ENCODE data around the gene STAMBP.

Gene STAMBP

GRCh38 chr2:73823416-73823815 is 5.3 kb upstream of the STAMBP start:
- H3F3A ChIP-seq (ENCODE audit: control insufficient read depth, insufficient read depth), result no peaks in the 10 kb centered on the region
- no peaks in the 10 kb centered on the region for H3K9me2 ChIP-seq (replicated peaks; ENCODE audit: control insufficient read depth, low read length)
- no peaks in the 10 kb centered on the region for H3K27me3 ChIP-seq (ENCODE audit: control insufficient read depth, low read length)
- no peak overlapping the region for H3K4me2 ChIP-seq (ENCODE audit: low read length)
- H3K4me3 ChIP-seq (ENCODE audit: low read length), result no peak overlapping the region
- no peaks in the 10 kb centered on the region for H3K9me3 ChIP-seq (ENCODE audit: control insufficient read depth, insufficient read depth, low read length)
- H3K79me2 ChIP-seq (ENCODE audit: control insufficient read depth, low read length), result peaks cover 4% of the 10 kb centered on the region
- H3K27ac ChIP-seq (ENCODE audit: low read depth, low read length), result no peak overlapping the region
- TF ChIP-seq EZH2phosphoT487 (IDR thresholded peaks at IDR 0.05; ENCODE audit: borderline replicate concordance, low read length) (no peak), CTCF (IDR thresholded peaks at IDR 0.05; ENCODE audit: low read depth, low read length, poor library complexity, severe bottlenecking) (no peak)
- peaks cover 24% of the 10 kb centered on the region for H3K4me1 ChIP-seq (ENCODE audit: control insufficient read depth, low read length)
- H4K20me1 ChIP-seq (ENCODE audit: control insufficient read depth, insufficient read depth, low read depth, low read length), result no peaks in the 10 kb centered on the region
- no peaks in the 10 kb centered on the region for H3K36me3 ChIP-seq (ENCODE audit: control insufficient read depth, low read length)

GRCh38 chr2:73823916-73824523 is 4.7 kb upstream of the STAMBP start:
- H3K27ac ChIP-seq (ENCODE audit: low read depth, low read length), result no peak overlapping the region
- no peaks in the 10 kb centered on the region for H3K27me3 ChIP-seq (ENCODE audit: control insufficient read depth, low read length)
- no peaks in the 10 kb centered on the region for H3K9me3 ChIP-seq (ENCODE audit: control insufficient read depth, insufficient read depth, low read length)
- H4K20me1 ChIP-seq (ENCODE audit: control insufficient read depth, insufficient read depth, low read depth, low read length), result no peaks in the 10 kb centered on the region
- peak; percentile 68 for TF ChIP-seq CTCF (IDR thresholded peaks at IDR 0.05; ENCODE audit: low read depth, low read length, poor library complexity, severe bottlenecking)
- TF ChIP-seq EZH2phosphoT487 (IDR thresholded peaks at IDR 0.05; ENCODE audit: borderline replicate concordance, low read length), result no peak
- H3K79me2 ChIP-seq (ENCODE audit: control insufficient read depth, low read length), result peaks cover 9% of the 10 kb centered on the region
- no peak overlapping the region for H3K4me3 ChIP-seq (ENCODE audit: low read length)
- H3K36me3 ChIP-seq (ENCODE audit: control insufficient read depth, low read length), result no peaks in the 10 kb centered on the region
- peaks cover 24% of the 10 kb centered on the region for H3K4me1 ChIP-seq (ENCODE audit: control insufficient read depth, low read length)
- H3F3A ChIP-seq (ENCODE audit: control insufficient read depth, insufficient read depth), result no peaks in the 10 kb centered on the region
- H3K4me2 ChIP-seq (ENCODE audit: low read length), result no peak overlapping the region
- no peaks in the 10 kb centered on the region for H3K9me2 ChIP-seq (replicated peaks; ENCODE audit: control insufficient read depth, low read length)

GRCh38 chr2:73825408-73825807 is 3.4 kb upstream of the STAMBP start:
- peaks cover 23% of the 10 kb centered on the region for H3K79me2 ChIP-seq (ENCODE audit: control insufficient read depth, low read length)
- no peaks in the 10 kb centered on the region for H4K20me1 ChIP-seq (ENCODE audit: control insufficient read depth, insufficient read depth, low read depth, low read length)
- no peaks in the 10 kb centered on the region for H3K9me2 ChIP-seq (replicated peaks; ENCODE audit: control insufficient read depth, low read length)
- H3K27ac ChIP-seq (ENCODE audit: low read depth, low read length), result no peak overlapping the region
- H3F3A ChIP-seq (ENCODE audit: control insufficient read depth, insufficient read depth), result no peaks in the 10 kb centered on the region
- no peak for TF ChIP-seq EZH2phosphoT487 (IDR thresholded peaks at IDR 0.05; ENCODE audit: borderline replicate concordance, low read length)
- TF ChIP-seq CTCF (IDR thresholded peaks at IDR 0.05; ENCODE audit: low read depth, low read length, poor library complexity, severe bottlenecking), result no peak
- H3K4me1 ChIP-seq (ENCODE audit: control insufficient read depth, low read length), result peaks cover 34% of the 10 kb centered on the region
- H3K9me3 ChIP-seq (ENCODE audit: control insufficient read depth, insufficient read depth, low read length), result no peaks in the 10 kb centered on the region
- H3K4me3 ChIP-seq (ENCODE audit: low read length), result no peak overlapping the region
- H3K36me3 ChIP-seq (ENCODE audit: control insufficient read depth, low read length), result peaks cover under 1% of the 10 kb centered on the region; the same call in 1 of the 2 replicates
- H3K4me2 ChIP-seq (ENCODE audit: low read length), result no peak overlapping the region
- no peaks in the 10 kb centered on the region for H3K27me3 ChIP-seq (ENCODE audit: control insufficient read depth, low read length)

Measured in DOHH2 (cell line).